ENCODE measurements around the gene TMCC1.
"Not testable (repeated sequence)": the region's sequence is repeated elsewhere in the genome, so short reads cannot be mapped to it uniquely, and the experiment has no call there.

The TMCC1 gene

DNA sequence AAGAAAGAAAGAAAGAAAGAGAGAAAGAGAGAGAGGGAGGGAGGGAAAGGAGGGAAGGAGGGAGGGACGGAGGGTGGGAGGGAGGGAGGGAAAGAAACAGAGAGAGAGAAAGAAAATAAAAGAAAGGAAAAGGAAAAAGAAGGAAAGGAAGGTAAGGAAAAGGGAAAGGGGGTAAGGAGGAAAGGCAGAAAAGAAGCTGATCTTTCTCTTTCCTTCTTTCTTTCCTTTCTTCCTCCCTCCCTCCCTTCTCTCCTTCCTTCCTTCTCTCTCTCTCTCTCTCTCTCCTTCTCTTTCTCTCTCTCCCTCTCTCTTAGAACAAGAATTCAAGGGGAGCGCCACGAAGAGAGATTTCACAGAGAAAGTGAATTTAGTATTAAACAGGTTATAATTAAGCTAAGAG, 25.8 kb upstream of the TMCC1 start:
- H3K27ac ChIP-seq = no peak overlapping the region
- ChIA-PET POLR2A (ENCODE audit: low non-redundant PET) (no interaction called here), CTCF (no interaction called here)
- TF ChIP-seq, protein P1, sequence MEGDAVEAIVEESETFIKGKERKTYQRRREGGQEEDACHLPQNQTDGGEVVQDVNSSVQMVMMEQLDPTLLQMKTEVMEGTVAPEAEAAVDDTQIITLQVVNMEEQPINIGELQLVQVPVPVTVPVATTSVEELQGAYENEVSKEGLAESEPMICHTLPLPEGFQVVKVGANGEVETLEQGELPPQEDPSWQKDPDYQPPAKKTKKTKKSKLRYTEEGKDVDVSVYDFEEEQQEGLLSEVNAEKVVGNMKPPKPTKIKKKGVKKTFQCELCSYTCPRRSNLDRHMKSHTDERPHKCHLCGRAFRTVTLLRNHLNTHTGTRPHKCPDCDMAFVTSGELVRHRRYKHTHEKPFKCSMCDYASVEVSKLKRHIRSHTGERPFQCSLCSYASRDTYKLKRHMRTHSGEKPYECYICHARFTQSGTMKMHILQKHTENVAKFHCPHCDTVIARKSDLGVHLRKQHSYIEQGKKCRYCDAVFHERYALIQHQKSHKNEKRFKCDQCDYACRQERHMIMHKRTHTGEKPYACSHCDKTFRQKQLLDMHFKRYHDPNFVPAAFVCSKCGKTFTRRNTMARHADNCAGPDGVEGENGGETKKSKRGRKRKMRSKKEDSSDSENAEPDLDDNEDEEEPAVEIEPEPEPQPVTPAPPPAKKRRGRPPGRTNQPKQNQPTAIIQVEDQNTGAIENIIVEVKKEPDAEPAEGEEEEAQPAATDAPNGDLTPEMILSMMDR (conservative IDR thresholded peaks at IDR 0.05; ENCODE audit: low read depth) = no peak
- no peak for DNase-seq (ENCODE audit: low spot score)

GRCh38 chr3:129918461-129918860, 24.9 kb upstream of the TMCC1 start:
- ChIA-PET POLR2A (ENCODE audit: low non-redundant PET) (no interaction called here), CTCF (no interaction called here)
- TF ChIP-seq, protein P1 (conservative IDR thresholded peaks at IDR 0.05; ENCODE audit: low read depth) = no peak
- H3K27ac ChIP-seq = no peak overlapping the region
- DNase-seq (ENCODE audit: low spot score) = no peak

DNA sequence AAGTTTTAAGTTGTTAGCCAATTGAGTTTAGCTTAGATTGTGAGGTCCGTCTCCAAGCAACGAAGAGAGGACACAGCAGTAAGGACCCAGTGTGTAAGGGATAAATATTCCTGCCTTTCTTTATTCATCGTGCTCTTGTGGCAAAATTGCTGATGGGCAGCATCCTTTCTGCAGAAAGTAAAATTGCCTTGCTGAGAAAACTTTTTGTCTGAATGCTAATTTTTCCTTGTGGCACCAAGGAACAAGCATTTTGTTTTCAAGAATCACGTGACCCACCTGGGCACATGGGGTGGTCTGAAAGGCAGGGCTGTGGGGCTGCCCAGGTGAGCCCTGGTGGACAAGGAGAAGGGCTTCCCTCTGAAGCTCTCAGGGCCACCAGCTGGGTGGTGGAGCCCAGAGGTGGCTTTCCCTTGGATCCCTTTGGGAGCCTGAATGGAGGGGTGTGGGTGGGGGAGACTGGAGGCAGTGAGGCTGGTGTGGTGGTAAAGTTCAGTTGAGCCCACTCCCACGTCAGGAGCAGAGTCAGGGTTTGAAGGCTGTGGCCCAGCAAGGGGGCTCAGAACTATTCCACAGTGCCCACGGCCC, 24.0 kb upstream of the TMCC1 start:
- no peak for DNase-seq (ENCODE audit: low spot score)
- CTCF ChIA-PET = no interaction called here

DNA sequence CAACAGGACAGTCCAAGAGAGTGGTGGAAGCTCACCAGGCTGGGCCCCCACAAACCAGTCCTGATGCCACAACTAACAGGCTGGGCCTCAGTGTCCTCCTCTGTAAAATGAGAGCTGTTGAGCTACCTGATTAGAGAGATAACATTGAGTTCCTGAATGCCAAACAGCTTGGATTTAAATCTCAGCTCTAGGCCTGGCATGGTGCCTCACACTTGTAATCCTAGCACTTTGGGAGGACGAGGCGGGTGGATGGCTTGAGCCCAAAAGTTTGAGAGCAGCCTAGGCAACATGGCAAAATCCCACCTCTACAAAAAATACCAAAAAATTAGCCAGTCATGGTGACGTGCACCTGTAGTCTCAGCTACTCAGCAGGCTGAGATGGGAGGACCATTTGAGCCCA, 20.1 kb upstream of the TMCC1 start:
- ChIA-PET CTCF (interaction anchor here (1.1 kb wide), 1 partner anchor 28 kb away, joined by 5 read pairs; no protein-coding TSS in a partner anchor), POLR2A (ENCODE audit: low non-redundant PET) (no interaction called here)
- DNase-seq (ENCODE audit: low spot score) = no peak
- H3K27ac ChIP-seq = no peak overlapping the region
- TF ChIP-seq, protein P1 (conservative IDR thresholded peaks at IDR 0.05; ENCODE audit: low read depth) = no peak

More for the DNA sequence above, 24.0 kb upstream of the TMCC1 start:
- TF ChIP-seq, protein P1 (conservative IDR thresholded peaks at IDR 0.05; ENCODE audit: low read depth) = no peak
- H3K27ac ChIP-seq = no peak overlapping the region
- POLR2A ChIA-PET (ENCODE audit: low non-redundant PET) = no interaction called here

DNA sequence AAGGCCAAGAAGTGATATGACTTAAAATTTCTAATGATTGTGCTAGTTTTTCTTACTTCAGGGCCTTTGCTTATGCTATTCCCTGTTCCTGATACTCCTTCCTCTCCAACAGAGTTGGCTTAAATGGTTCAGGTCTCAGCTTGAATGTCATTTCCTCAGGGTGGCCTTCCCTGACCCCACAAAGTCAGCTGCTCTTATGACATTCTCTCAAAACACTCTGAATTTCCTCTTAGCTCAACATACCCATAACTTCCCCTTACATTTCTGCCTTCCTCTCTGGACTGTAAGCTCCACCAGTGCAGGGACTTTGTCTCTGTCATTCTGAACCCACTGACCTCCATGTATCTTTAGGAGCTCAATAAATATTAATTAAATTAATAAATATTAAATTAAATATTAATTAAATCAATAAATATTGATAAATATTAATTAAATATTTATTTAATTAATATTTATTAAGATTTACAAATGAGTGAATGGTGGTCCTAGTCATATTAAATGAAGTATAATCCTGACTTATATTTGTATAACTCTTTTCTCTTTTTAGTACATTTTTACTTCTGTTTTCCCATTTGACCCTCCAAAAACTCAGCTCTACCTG, 17.9 kb upstream of the TMCC1 start:
- POLR2A ChIA-PET (ENCODE audit: low non-redundant PET) = no interaction called here
- TF ChIP-seq, protein P1 (conservative IDR thresholded peaks at IDR 0.05; ENCODE audit: low read depth) = no peak

DNA sequence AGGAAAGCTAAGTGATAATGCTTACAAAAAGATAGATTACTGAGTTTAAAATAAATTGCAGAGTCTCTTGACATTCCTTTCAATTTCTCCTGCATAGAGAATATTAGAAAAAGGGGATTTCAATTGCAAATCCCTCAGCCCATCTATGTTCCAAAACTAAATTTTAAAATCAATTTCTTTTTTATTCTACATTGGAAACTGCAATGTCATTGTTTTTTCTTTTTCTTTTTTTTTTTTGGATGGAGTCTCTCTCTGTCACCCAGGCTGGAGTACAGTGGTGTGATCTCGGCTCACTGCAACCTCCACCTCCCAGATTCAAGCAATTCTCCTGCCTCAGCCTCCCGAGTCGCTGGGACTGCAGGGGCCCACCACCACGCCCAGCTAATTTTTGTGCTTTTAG, 15.7 kb upstream of the TMCC1 start:
- POLR2A ChIA-PET (ENCODE audit: low non-redundant PET); CTCF ChIA-PET; DNase-seq (ENCODE audit: low spot score); H3K27ac ChIP-seq: not testable (repeated sequence)

More for the DNA sequence above, 17.9 kb upstream of the TMCC1 start:
- no peak for DNase-seq (ENCODE audit: low spot score)
- CTCF ChIA-PET = interaction anchor here (0.6 to 1.5 kb wide), 2 partner anchors 31 to 593 kb away, joined by 4 to 5 read pairs; no protein-coding TSS in a partner anchor
- no peak overlapping the region for H3K27ac ChIP-seq

DNA sequence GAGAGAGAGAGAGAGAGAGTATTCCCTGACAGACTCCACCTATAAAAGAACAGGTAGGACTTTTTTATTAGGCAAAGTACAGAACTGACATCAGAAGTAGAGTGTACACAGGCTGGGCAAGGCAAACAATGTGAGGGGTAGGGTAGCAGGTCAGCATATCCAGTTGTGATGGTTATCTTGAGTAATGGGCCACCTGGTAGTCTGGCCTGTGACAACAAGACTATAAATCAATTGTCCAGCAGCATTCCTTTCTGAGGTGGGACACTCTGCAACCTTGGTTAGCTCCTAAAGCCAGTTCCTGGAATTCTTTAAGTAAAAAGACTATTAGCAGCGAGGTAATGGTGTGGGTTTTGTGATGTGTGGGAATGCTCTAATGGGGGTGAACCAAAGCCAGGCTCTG, 14.9 kb upstream of the TMCC1 start:
- no peak for DNase-seq (ENCODE audit: low spot score)
- TF ChIP-seq, protein P1 (conservative IDR thresholded peaks at IDR 0.05; ENCODE audit: low read depth) = no peak
- no peak overlapping the region for H3K27ac ChIP-seq
- CTCF ChIA-PET = interaction anchor here (0.7 kb wide), 1 partner anchor 1053 kb away, joined by 3 read pairs; no protein-coding TSS in a partner anchor
- POLR2A ChIA-PET (ENCODE audit: low non-redundant PET) = interaction anchor here (0.7 kb wide), 1 partner anchor 106 kb away, joined by 3 read pairs; no protein-coding TSS in a partner anchor

GRCh38 chr3:129901272-129901671, 7.8 kb upstream of the TMCC1 start:
- POLR2A ChIA-PET (ENCODE audit: low non-redundant PET); CTCF ChIA-PET; DNase-seq (ENCODE audit: low spot score); H3K27ac ChIP-seq: not testable (repeated sequence)

All from RWPE1 (cell line).